Measurements from ENCODE around the gene TLE6.

Gene TLE6

GRCh38 chr19:3013263-3013725 is 35.9 kb downstream of the TLE6 start:
- in situ Hi-C loops (cut with HindIII; ENCODE audit: low pct_unique_long_range_greater_than_20kb, low sequenced_read_pairs): no loop called here
- no peak for TF ChIP-seq JUND (IDR thresholded peaks at IDR 0.05; ENCODE audit: low read depth)
- no peak for DNase-seq (ENCODE audit: low read depth in 1 of 2, low spot score in 1 of 2)

- in situ Hi-C loops (cut with HindIII; ENCODE audit: low pct_unique_long_range_greater_than_20kb, low sequenced_read_pairs): no loop called here
- no peak for DNase-seq (ENCODE audit: low read depth in 1 of 2, low spot score in 1 of 2)
- no peak for TF ChIP-seq JUND (IDR thresholded peaks at IDR 0.05; ENCODE audit: low read depth)
These were observed 36.8 kb downstream of the TLE6 start for GRCh38 chr19:3014135-3014534.

GRCh38 chr19:3015126-3016057 is 38.0 kb downstream of the TLE6 start:
- in situ Hi-C loops (cut with HindIII; ENCODE audit: low pct_unique_long_range_greater_than_20kb, low sequenced_read_pairs): no loop called here
- no peak for TF ChIP-seq JUND (IDR thresholded peaks at IDR 0.05; ENCODE audit: low read depth)
- DNase-seq (ENCODE audit: low read depth in 1 of 2, low spot score in 1 of 2): no peak

- in situ Hi-C loops (cut with HindIII; ENCODE audit: low pct_unique_long_range_greater_than_20kb, low sequenced_read_pairs): no loop called here
- DNase-seq (ENCODE audit: low read depth in 1 of 2, low spot score in 1 of 2): no peak
- TF ChIP-seq JUND (IDR thresholded peaks at IDR 0.05; ENCODE audit: low read depth): no peak
These were observed 40.6 kb downstream of the TLE6 start for GRCh38 chr19:3017923-3018322.

GRCh38 chr19:3019211-3019854 is 42.0 kb downstream of the TLE6 start:
- DNase-seq (ENCODE audit: low read depth in 1 of 2, low spot score in 1 of 2): no peak
- in situ Hi-C loops (cut with HindIII; ENCODE audit: low pct_unique_long_range_greater_than_20kb, low sequenced_read_pairs): no loop called here
- TF ChIP-seq JUND (IDR thresholded peaks at IDR 0.05; ENCODE audit: low read depth): no peak

- TF ChIP-seq JUND (IDR thresholded peaks at IDR 0.05; ENCODE audit: low read depth): no peak
- DNase-seq (ENCODE audit: low read depth in 1 of 2, low spot score in 1 of 2): no peak
- in situ Hi-C loops (cut with HindIII; ENCODE audit: low pct_unique_long_range_greater_than_20kb, low sequenced_read_pairs): no loop called here
These were observed 43.1 kb downstream of the TLE6 start for GRCh38 chr19:3020321-3020960.

- DNase-seq (ENCODE audit: low read depth in 1 of 2, low spot score in 1 of 2): no peak
- TF ChIP-seq JUND (IDR thresholded peaks at IDR 0.05; ENCODE audit: low read depth): no peak
- in situ Hi-C loops (cut with HindIII; ENCODE audit: low pct_unique_long_range_greater_than_20kb, low sequenced_read_pairs): no loop called here
These were observed 47.1 kb downstream of the TLE6 start for GRCh38 chr19:3024509-3024869.

- DNase-seq (ENCODE audit: low read depth in 1 of 2, low spot score in 1 of 2): no peak
- in situ Hi-C loops (cut with HindIII; ENCODE audit: low pct_unique_long_range_greater_than_20kb, low sequenced_read_pairs): no loop called here
- TF ChIP-seq JUND (IDR thresholded peaks at IDR 0.05; ENCODE audit: low read depth): no peak
These were observed 47.6 kb downstream of the TLE6 start for GRCh38 chr19:3024870-3025548.

- no peak for TF ChIP-seq JUND (IDR thresholded peaks at IDR 0.05; ENCODE audit: low read depth)
- DNase-seq (ENCODE audit: low read depth in 1 of 2, low spot score in 1 of 2): no peak
- in situ Hi-C loops (cut with HindIII; ENCODE audit: low pct_unique_long_range_greater_than_20kb, low sequenced_read_pairs): no loop called here
These were observed 48.2 kb downstream of the TLE6 start for GRCh38 chr19:3025549-3025886.

GRCh38 chr19:3026768-3027167 is 49.4 kb downstream of the TLE6 start:
- TF ChIP-seq JUND (IDR thresholded peaks at IDR 0.05; ENCODE audit: low read depth): no peak
- DNase-seq (ENCODE audit: low read depth in 1 of 2, low spot score in 1 of 2): no peak
- in situ Hi-C loops (cut with HindIII; ENCODE audit: low pct_unique_long_range_greater_than_20kb, low sequenced_read_pairs): no loop called here

GRCh38 chr19:3027292-3027691 is 49.9 kb downstream of the TLE6 start:
- no peak for TF ChIP-seq JUND (IDR thresholded peaks at IDR 0.05; ENCODE audit: low read depth)
- DNase-seq (ENCODE audit: low read depth in 1 of 2, low spot score in 1 of 2): no peak

GRCh38 chr19:3027981-3028304 is 50.6 kb downstream of the TLE6 start:
- no peak for TF ChIP-seq JUND (IDR thresholded peaks at IDR 0.05; ENCODE audit: low read depth)
- in situ Hi-C loops (cut with HindIII; ENCODE audit: low pct_unique_long_range_greater_than_20kb, low sequenced_read_pairs): no loop called here
- no peak for DNase-seq (ENCODE audit: low read depth in 1 of 2, low spot score in 1 of 2)

More at GRCh38 chr19:3027292-3027691, 49.9 kb downstream of the TLE6 start:
- in situ Hi-C loops (cut with HindIII; ENCODE audit: low pct_unique_long_range_greater_than_20kb, low sequenced_read_pairs): no loop called here
